PC-3 (cell line): ENCODE measurements around the gene TMEM131. TPM values are rescaled to one million over a fixed set of nuclear protein-coding genes. Genes with fewer than 3 reads are reported as not detected.

Source experiments
- ATAC-seq: fragments of 200-7000 bp; cut with Tn5 transposase; 2 replicates; pipeline ENCODE4 v1.9.1; 2020; ENCODE audit warnings: mild to moderate bottlenecking, moderate library complexity
- BruUV-seq: library from RNA; stranded (reverse); fragments of 400-500 nt; replicated peaks from 2 replicates; lab custom pipeline; 2021; lab: Mats Ljungman, UMichigan
- CTCF ChIA-PET: fragments of 300-600 bp; sonication (Branson Sonifier 250); formaldehyde crosslinking; loops from one replicate; lab custom pipeline; 2022; ENCODE audit warnings: antibody characterized with exemption; lab: Charles Lee
- POLR2A ChIA-PET: fragments of 300-600 bp; sonication (Branson Sonifier 250); formaldehyde crosslinking; loops from one replicate; lab custom pipeline; 2022; ENCODE audit warnings: antibody characterized with exemption; ENCODE audit not compliant: unreplicated experiment; lab: Charles Lee
- DNase-seq: peaks from one replicate; pipeline ENCODE4 v3.0.0-alpha.2; 2015
- H2AFZ ChIP-seq: fragments of 300-600 bp; sonication (generic); 2 replicates; pipeline ENCODE4 v1.6.0; 2016; ENCODE audit warnings: antibody characterized with exemption, low read length
- H3F3A ChIP-seq: fragments of 300-600 bp; sonication (generic); one replicate; pipeline ENCODE4 v1.6.0; 2017; ENCODE audit warnings: antibody characterized with exemption, low read length, control low read depth, mild to moderate bottlenecking; ENCODE audit not compliant: unreplicated experiment
- H3K27ac ChIP-seq: fragments of 300-600 bp; sonication (generic); 2 replicates; pipeline ENCODE4 v1.5.1; 2016; ENCODE audit warnings: mild to moderate bottlenecking, low read length
- H3K27me3 ChIP-seq: fragments of 300-600 bp; sonication (generic); 2 replicates; pipeline ENCODE4 v1.6.1; 2016; ENCODE audit warnings: low read length, mixed read lengths
- H3K36me3 ChIP-seq: fragments of 300-600 bp; sonication (generic); 2 replicates; pipeline ENCODE4 v1.6.1; 2016; ENCODE audit warnings: low read depth, mixed run types, low read length, mixed read lengths
- H3K4me1 ChIP-seq: fragments of 300-600 bp; sonication (generic); 2 replicates; pipeline ENCODE4 v1.5.1; 2016; ENCODE audit warnings: low read length; ENCODE audit not compliant: insufficient read depth
- H3K4me2 ChIP-seq: fragments of 300-600 bp; sonication (generic); 2 replicates; pipeline ENCODE4 v1.6.0; 2016; ENCODE audit warnings: low read length
- H3K4me3 ChIP-seq: fragments of 300-600 bp; sonication (generic); 2 replicates; pipeline ENCODE4 v1.5.1; 2016; ENCODE audit warnings: mild to moderate bottlenecking, low read length, mixed read lengths
- H3K79me2 ChIP-seq: fragments of 300-600 bp; sonication (generic); 2 replicates; pipeline ENCODE4 v1.6.1; 2017; ENCODE audit warnings: low read length, mixed read lengths
- H3K9ac ChIP-seq: fragments of 300-600 bp; sonication (generic); 2 replicates; pipeline ENCODE4 v1.6.0; 2016; ENCODE audit warnings: mild to moderate bottlenecking, low read length
- H3K9me2 ChIP-seq: fragments of 300-600 bp; sonication (generic); replicated peaks from 2 replicates; pipeline ENCODE4 v1.6.1; 2016; ENCODE audit warnings: mixed run types, low read length, mixed read lengths
- H3K9me3 ChIP-seq: fragments of 300-600 bp; sonication (generic); 2 replicates; pipeline ENCODE4 v1.6.1; 2016; ENCODE audit warnings: low read length, mixed read lengths
- H4K20me1 ChIP-seq: fragments of 300-600 bp; sonication (generic); 2 replicates; pipeline ENCODE4 v1.6.1; 2016; ENCODE audit warnings: low read length, mixed read lengths
- EZH2 ChIP-seq: fragments of 300-600 bp; sonication (generic); IDR thresholded peaks from one replicate; pipeline ENCODE4 v1.6.1; 2017; ENCODE audit warnings: antibody characterized with exemption, mild to moderate bottlenecking, low read length; ENCODE audit not compliant: unreplicated experiment
- EZH2phosphoT487 ChIP-seq: fragments of 300-600 bp; sonication (generic); IDR thresholded peaks from 2 replicates; pipeline ENCODE4 v1.6.1; 2018; ENCODE audit warnings: mild to moderate bottlenecking, antibody characterized with exemption, low read length, borderline replicate concordance
- intact Hi-C: fragments of 100-400 bp; cut with micrococcal nuclease; formaldehyde crosslinking; loops from 2 replicates; pipeline ENCODE4 v1.9.0; 2023
- total RNA-seq: library from RNA; depleted of rRNA; stranded (reverse); fragments of >200 nt; gene quantifications from 2 replicates; pipeline ENCODE4 v1.2.3, GENCODE V29; 2014
- TF ChIP-seq, protein P1 (sequence below): fragments of 300-600 bp; sonication (generic); conservative IDR thresholded peaks from 2 replicates; pipeline ENCODE4 v1.5.1; 2017; ENCODE audit warnings: antibody characterized with exemption, low read depth, mild to moderate bottlenecking, low read length

Gene TMEM131
- total RNA-seq, 1 experiment from 2014 or later, result 21.1 TPM

DNA sequence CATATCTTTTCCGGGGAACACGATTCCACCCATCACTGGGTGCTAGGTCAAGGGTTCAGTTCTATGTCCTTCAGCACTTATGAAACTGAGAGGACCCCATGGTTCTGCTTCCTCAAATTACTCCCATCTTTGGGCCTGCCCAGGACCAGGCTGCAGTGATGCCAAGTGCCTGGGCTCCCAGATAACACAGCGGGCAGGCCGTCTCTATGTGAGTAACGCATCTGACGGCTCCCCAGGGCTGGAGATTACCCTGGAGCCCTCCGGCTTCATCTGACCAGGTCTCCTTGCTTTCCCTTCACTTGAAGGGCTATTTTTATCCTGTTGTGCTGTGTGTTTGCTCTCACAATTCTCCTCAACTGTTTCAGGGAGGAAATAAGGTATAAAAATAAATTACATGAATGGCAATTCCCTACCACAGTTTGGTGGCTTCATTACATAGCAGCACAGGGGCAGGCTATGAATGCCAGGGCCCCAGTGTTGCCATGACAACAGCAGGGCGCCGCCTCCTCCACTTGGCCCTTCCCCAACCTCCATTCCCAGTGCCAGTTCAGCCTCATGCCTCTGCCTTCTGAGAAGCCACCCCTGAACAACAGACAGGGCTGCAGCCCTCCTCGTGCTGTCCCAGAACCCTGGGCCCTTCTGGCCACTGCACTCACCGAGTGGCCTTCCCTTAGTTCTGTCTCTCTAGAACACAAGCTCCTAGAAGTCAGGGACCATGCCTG, 25.4 kb upstream of the TMEM131 start:
- TF ChIP-seq, protein P1, sequence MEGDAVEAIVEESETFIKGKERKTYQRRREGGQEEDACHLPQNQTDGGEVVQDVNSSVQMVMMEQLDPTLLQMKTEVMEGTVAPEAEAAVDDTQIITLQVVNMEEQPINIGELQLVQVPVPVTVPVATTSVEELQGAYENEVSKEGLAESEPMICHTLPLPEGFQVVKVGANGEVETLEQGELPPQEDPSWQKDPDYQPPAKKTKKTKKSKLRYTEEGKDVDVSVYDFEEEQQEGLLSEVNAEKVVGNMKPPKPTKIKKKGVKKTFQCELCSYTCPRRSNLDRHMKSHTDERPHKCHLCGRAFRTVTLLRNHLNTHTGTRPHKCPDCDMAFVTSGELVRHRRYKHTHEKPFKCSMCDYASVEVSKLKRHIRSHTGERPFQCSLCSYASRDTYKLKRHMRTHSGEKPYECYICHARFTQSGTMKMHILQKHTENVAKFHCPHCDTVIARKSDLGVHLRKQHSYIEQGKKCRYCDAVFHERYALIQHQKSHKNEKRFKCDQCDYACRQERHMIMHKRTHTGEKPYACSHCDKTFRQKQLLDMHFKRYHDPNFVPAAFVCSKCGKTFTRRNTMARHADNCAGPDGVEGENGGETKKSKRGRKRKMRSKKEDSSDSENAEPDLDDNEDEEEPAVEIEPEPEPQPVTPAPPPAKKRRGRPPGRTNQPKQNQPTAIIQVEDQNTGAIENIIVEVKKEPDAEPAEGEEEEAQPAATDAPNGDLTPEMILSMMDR, result no peak
- TF ChIP-seq EZH2phosphoT487 (no peak), EZH2 (no peak)
- DNase-seq (no peak), ATAC-seq (no peak)
- Histone ChIP-seq H3K79me2 (no peaks in the 10 kb centered on the region), H3K4me2 (no peak overlapping the region), H3K9ac (no peak overlapping the region), H2AFZ (no peak overlapping the region), H3F3A (no peaks in the 10 kb centered on the region), H4K20me1 (no peaks in the 10 kb centered on the region), H3K9me2 (no peaks in the 10 kb centered on the region), H3K27ac (no peak overlapping the region), H3K4me3 (no peak overlapping the region), H3K9me3 (no peaks in the 10 kb centered on the region), H3K27me3 (no peaks in the 10 kb centered on the region), H3K36me3 (no peaks in the 10 kb centered on the region), H3K4me1 (peaks cover 6% of the 10 kb centered on the region; the same call in 1 of the 2 replicates)
- intact Hi-C loops, result no loop called here
- CTCF ChIA-PET, result no interaction called here
- no TSS peak for BruUV-seq
- POLR2A ChIA-PET, result no interaction called here

DNA sequence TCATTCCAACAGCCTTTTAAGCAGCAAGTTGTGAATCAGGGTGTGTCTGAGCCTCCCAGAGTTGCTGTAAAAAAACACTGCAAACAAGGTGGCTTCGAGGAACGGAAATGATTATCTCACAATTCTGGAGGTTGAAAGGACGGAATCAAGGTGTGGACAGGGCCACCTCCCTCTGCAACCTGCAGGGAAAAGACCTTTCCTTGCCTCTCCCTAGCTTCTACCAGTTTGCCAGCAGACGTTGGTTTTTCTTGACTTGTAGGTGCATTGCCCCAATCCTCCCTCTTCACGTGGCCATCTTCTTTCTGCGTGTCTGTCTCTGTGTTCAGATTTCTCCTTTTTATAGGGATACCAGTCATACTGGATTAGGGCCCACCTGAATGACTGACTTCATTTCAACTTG, 24.8 kb upstream of the TMEM131 start:
- intact Hi-C loops, result no loop called here
- no peaks in the 10 kb centered on the region for H3K27me3 ChIP-seq
- no peaks in the 10 kb centered on the region for H3K9me3 ChIP-seq
- no peaks in the 10 kb centered on the region for H3F3A ChIP-seq
- no peaks in the 10 kb centered on the region for H3K9me2 ChIP-seq
- H3K4me1 ChIP-seq, result peaks cover 6% of the 10 kb centered on the region; the same call in 1 of the 2 replicates
- POLR2A ChIA-PET, result no interaction called here
- no peaks in the 10 kb centered on the region for H3K79me2 ChIP-seq
- BruUV-seq, result no TSS peak
- TF ChIP-seq EZH2phosphoT487 (no peak), EZH2 (no peak)
- TF ChIP-seq, protein P1, result no peak
- H3K4me2 ChIP-seq, result no peak overlapping the region
- no peak for ATAC-seq
- no peak overlapping the region for H2AFZ ChIP-seq
- no peak overlapping the region for H3K9ac ChIP-seq
- CTCF ChIA-PET, result no interaction called here
- DNase-seq, result no peak
- no peak overlapping the region for H3K4me3 ChIP-seq
- H4K20me1 ChIP-seq, result no peaks in the 10 kb centered on the region
- no peaks in the 10 kb centered on the region for H3K36me3 ChIP-seq
- no peak overlapping the region for H3K27ac ChIP-seq

DNA sequence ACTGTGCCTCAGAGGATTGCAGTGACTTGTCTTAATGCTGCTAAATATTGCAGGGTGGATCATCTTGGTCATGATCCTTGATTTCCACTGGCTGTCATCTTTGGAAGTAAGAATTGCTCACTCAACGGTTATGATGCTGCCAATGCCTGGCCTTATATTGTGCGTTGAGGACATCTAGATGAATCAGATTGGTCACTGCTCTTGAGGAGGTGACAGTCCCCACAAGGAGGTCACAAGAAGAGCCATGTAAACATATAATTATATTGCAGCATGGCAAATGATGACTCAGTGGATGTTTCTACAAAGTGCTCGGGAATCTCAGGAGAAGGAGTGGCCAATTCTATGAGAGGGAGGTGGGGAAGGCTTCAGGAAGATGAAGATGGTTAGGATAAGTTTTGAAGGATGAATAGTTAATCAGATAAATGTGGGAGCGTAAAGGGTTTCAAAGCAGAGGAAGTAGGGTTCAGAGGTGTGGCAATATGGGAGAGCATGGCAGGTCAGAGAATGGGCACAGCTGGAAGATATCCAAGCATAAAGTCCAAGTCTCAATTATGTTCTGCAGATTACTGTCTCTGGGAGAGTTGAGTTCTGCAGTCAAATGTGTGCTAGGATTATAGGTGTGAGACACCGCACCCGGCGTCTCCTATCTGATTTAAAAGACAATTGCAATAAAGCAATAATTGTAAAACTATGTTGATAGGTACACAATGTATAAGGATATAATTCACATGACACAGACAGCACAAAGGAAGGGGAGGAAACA, 21.3 kb upstream of the TMEM131 start:
- CTCF ChIA-PET, result no interaction called here
- no TSS peak for BruUV-seq
- DNase-seq, result peak; percentile 39

More for the DNA sequence above, 21.3 kb upstream of the TMEM131 start:
- no peaks in the 10 kb centered on the region for H4K20me1 ChIP-seq
- H3K4me1 ChIP-seq, result peaks cover 6% of the 10 kb centered on the region; the same call in 1 of the 2 replicates
- no peaks in the 10 kb centered on the region for H3K9me2 ChIP-seq
- POLR2A ChIA-PET, result no interaction called here
- no peaks in the 10 kb centered on the region for H3K36me3 ChIP-seq
- H3K9ac ChIP-seq, result no peak overlapping the region
- no peaks in the 10 kb centered on the region for H3F3A ChIP-seq
- no peaks in the 10 kb centered on the region for H3K79me2 ChIP-seq
- no peak overlapping the region for H2AFZ ChIP-seq
- H3K27ac ChIP-seq, result no peak overlapping the region
- H3K27me3 ChIP-seq, result no peaks in the 10 kb centered on the region
- H3K9me3 ChIP-seq, result no peaks in the 10 kb centered on the region
- intact Hi-C loops, result no loop called here
- peak; percentile 24; the same call in 1 of the 2 replicates for ATAC-seq
- no peak overlapping the region for H3K4me3 ChIP-seq
- H3K4me2 ChIP-seq, result no peak overlapping the region
- TF ChIP-seq EZH2 (no peak), EZH2phosphoT487 (no peak)
- TF ChIP-seq, protein P1, result no peak
